NOMO-1 treated with DMSO at 0.1 percent for 48 hours (cell line): ENCODE measurements around the gene RIC8B.
"Not testable (repeated sequence)": the region's sequence is repeated elsewhere in the genome, so short reads cannot be mapped to it uniquely, and the experiment has no call there.

Experiments used
- DNase-seq: peaks from one replicate; lab custom pipeline; 2025; ENCODE audit not compliant: unreplicated experiment; lab: John Stamatoyannopoulos, UW

Gene RIC8B

GRCh38 chr12:106774005-106774807 lies at the start of gene RIC8B:
Gene RIC8B, plus strand, starts transcription at chr12:106774682. Its CDS starts 64 bp downstream, at chr12:106774746.
- DNase-seq: peak; percentile 93

DNA sequence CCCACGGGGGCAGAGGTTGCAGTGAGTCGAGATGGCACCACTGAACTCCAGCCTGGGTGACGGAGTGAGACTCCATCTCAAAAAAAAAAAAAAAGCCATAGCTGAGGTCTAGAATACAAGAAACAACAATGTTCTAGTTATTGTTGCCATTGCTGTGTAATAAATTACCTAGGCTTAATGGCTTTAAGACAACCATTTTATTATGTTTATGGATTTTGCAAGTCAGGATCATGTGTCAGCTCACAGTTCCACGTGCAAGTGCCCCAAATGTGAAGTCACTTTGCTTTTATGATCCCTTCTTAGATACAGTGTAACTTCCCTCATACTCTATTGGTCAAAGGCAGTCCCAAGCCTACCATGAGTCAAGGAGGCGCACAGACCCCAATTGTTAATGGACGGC lies 49.5 kb upstream of the RIC8B start:
- no peak for DNase-seq

- not testable (repeated sequence) for DNase-seq
Measured at GRCh38 chr12:106726603-106727202, 47.8 kb upstream of the RIC8B start.

DNA sequence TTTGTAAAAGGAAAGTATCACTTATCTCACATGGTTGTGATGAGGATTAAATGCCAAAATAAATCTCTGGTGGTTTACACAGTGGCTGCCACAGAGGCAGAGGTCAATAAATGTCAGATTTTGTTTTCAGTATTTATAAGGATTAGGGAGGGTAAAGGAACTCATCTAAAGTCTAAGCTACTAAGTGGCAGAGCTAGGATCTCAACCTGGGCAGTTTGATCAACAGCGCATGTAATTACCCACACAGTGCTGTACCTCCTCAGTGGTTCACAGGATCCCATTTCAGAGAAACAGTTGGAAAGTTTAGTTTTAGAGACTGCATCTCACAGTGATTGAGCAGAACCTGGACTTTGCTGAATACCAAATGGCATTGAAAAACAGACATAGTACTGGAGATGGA lies 44.9 kb upstream of the RIC8B start:
- DNase-seq: no peak

DNA sequence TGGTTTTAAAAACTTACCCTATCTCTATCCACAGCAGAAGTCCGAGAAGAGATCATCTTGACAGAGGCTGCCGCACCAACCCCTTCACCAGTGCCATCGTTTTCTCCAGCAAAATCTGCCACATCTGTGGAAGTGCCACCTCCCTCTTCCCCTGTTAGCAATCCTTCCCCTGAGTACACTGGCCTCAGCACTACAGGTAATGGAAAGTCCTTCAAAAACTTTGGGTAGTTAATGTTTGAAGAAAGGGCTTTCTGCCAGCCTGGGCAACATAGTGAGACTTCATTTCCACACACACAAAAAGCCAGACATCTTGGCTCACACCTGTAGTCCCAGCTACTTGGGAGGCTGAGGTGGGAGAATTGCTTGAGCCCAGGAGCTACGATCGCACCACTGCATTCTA lies 41.6 kb upstream of the RIC8B start:
- DNase-seq: no peak

DNA sequence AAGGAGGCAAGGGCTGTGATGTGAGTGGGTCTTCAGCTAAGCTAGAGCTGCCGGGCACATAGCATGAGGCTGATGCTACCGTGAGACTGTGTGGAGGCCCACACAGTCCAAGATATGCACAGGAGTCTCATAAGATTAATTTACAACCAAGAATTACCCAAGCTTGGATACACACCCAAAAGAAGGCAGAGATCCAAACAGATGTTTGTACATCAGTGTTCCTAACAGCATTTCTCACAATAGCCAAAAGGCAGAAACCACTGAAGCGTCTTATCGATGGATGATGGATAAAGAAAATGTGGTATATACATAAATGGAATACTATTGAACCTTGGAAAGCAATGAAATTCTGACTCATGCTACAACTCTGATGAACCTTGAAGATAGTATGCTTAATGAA lies 40.8 kb upstream of the RIC8B start:
- no peak for DNase-seq

DNA sequence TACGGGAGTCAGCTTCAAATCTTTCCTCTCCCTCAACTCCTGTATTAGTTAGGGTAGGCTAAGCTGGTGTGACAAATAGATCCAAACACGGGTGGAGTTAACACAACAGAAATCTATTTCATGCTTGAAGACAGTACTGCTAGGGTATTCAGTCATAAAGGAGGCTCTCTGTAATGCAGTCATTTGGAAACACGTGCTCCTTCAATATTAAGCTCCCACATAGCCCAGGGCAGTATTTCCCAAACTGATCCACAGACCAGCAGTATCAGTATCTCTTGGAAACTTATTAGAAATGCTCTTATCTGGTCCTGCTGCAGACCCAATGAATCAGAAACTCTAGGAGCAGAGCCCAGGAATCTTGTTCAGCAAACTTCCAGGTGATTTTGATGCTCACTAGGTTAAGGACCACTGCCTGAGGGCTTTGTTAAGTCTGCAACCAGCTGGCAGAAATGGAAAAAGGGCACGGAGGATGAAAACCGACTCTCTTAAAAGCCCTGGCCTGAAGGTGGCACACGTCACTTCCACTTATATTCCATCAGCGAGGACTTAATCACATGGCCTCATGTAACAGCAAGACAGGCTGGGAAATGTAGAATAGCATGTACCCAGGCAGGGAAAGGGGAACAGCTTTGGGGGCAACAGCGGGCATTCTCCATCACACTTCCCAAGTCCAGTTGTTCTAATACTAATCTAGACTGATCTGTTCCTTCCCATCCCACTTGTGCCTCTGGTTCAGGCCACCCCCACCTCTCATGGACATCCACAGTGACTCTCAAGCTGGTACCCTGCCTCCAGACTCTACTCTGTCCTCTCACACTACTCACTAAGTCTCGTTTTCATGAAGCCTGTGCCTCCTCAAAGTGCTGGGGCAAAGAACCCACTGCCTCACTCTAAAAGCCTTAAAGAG lies 38.2 kb upstream of the RIC8B start:
- peak; percentile 27 for DNase-seq

- no peak for DNase-seq
Measured at GRCh38 chr12:106739318-106739717, 35.2 kb upstream of the RIC8B start.

DNA sequence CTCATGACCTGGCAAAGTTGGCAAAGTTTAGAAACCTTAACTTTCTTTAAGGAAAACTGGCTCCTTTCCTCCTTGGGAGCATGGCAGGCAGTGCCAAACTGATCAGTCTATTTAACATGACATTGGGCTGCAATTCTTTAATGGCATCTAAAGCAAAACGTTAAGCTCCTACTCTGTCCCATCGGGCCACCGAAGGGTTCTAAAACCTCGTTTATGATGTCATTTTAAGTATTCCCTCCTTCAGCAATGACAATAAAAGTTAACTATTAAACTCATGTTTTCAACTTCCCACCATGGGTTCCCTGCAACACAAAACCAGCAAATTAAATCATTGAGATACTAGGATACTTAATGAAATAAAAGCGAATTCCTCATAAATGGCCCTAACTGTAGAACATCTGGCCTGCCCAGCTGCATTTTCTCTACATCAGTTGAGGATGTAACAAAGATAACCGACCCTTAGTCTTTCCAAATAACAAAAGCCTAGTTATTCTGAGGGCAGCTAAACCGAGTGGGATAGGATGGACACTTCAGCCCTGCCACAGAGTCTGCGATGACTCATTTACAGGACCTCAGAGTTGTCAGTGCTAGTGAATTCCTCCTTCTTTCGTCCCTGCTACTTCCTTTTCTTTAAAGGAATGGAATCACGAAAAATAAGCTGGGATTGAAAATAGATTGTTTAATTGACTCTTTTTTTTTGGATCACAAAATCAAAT lies 34.5 kb upstream of the RIC8B start:
- DNase-seq: no peak

GRCh38 chr12:106740818-106741217 lies 33.7 kb upstream of the RIC8B start:
- DNase-seq: peak; percentile 83

DNA sequence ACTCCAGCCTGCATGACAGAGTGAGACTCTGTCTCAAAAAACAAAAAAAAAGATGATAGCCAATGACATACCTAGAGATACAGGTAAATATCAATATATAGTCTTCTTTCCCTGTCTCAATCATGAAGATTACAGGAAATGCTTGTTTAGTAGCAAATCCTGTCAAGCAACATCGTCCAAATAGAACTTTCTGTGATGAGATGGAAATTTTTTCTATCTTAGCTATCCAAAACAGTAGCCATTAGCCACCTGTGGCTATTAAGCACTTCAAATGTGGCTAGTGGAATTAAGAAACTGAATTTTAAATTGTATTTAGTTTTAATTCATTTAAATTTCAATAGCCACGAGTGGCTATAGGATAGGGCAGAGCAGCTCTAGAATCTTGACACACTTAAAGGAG lies 33.2 kb upstream of the RIC8B start:
- DNase-seq: no peak

DNA sequence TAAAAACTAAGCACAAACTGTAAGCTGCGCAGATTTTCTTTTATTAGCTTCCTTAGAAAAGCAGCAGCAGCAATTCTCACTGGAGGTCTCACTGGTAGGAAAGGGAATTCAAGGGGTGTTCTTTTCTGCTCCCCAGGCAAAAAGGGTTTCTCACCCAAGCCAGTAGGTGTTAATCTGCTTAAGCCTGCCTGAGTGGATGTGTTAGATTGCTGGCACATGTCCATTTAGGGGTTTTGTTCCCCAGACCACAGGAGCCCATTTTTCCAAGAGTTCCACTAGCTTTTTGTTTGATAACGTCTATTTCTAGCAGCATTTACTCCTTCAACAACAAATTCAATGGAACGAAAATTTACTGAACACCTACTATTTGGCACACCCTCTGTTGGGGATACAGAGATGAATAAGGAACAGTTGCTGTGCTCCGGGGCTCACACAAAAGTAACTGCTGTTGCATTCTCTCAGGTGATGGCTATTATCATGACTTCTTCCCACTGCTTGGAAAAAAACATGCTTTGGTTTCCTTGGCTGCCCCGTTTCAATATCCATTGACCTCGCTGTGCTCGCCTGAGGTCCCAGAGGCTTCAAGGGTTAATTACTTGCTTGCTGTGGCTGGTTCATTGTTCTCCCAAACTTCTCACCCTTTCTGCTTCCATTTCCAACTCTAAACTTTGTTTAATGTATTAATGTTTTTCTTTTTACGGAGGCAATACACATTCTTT lies 31.1 kb upstream of the RIC8B start:
- DNase-seq: no peak

GRCh38 chr12:106744600-106744999 lies 29.9 kb upstream of the RIC8B start:
- DNase-seq: no peak

DNA sequence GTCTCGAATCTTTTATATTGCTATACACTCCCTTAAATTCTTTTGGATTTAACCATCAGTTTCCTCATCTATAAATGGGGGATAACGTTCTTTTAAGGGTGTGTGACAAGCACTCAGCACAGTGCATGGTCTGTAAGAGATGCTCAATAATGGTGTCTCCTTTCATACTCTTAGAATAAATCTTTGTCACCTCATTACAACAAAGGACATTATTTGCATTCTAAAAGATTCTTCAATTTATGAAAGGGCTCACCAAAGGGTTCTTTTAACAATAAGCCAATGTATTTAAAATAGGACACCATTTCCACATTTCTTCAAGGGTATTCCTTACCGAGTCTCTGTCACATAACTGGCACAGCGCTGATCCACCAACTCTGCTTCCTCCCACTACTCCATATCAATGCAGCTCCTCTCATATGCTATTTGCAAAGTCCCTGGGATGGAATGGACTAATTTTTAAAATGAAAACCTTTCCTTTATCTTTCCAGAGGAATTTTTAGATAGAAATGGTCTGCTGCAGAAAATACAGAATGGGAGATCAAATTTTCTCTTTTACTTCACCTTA lies 29.2 kb upstream of the RIC8B start:
- no peak for DNase-seq

DNA sequence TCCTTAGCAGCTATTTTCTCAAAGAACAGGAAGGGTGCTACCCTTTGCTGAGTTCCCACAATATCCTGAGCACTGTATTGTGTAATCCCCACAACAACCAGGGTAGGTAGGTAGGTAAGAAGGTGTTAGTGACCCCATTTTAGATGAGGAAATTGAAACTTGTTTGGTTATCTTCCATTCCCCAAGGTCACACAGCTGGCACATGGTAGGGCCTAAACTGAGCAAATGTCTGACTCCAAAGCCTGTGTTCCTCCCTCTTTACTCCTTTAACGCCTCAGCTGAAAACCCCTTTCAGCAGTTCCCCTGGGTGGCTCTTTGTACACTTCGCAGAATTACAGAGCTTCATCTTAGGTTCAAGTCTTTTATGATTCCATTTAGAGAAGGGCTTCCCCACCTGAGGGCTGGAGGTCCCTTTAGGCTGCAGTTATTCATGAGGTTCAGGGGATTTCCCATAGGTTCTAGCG lies 26.5 kb upstream of the RIC8B start:
- DNase-seq: no peak

DNA sequence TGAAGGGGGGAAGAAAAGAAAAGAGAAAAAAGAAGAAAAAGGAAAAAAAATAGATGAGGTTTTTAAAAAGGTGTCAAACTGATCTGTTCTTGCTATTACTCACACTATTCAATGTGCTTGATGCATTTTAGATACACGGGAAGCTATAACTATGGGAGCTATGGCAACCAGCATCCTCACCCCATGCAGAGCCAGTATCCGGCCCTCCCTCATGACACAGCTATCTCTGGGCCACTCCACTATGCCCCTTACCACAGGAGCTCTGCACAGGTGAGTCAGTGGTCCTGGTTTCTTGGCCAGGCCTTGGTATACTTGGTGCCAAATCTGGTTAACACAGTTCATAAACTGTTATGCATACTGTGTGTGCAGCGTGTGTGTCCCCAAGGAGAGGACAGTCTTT lies 24.0 kb upstream of the RIC8B start:
- DNase-seq: no peak

- peak; percentile 62 for DNase-seq
Measured at GRCh38 chr12:106753526-106753925, 21.0 kb upstream of the RIC8B start.

- DNase-seq: no peak
Measured at GRCh38 chr12:106754331-106754730, 20.2 kb upstream of the RIC8B start.

DNA sequence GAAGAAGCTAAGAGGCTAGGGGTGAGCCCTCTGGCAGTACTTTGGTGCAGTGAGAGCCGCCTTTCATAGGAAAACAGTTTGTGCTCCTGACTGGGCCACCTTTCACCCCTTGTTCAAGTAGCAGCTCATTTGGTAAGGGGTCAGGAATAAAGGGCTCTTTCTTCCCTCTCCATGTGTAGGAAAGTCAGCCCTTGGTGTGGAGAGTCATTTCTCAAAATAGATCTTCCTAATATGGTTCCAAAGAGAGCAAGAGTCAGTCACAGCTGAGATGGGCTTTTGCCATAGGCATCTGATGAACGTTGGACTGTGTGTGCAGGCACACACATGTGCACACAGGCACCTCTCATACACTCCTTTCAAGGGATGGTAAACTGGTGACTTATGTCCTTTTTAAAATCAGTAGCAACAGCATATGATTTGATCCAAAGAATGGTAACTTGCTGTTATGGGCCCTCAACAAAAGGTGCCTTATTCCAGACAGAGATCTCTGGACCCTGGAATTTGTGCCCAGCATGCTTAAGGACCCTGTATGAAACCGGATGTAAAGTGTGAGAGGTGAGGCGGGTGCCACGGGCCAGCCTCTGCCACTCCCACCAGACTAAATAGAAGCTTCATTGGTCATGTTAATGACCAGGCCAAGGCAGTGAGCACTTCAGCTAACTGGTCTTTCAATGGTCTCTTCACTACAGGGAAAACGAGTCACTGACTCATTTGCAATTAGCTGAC lies 16.7 kb upstream of the RIC8B start:
- DNase-seq: no peak
